Activated naive CD8-positive, alpha-beta T cell treated with anti-CD3 and anti-CD28 coated beads, Interleukin-2, amount 10 ng/mL, durations not matched to agents 7 days and 5 days (primary cell): Measurements from ENCODE around the gene PDZD8. TPM values are rescaled to one million over a fixed set of nuclear protein-coding genes. Genes with fewer than 3 reads are reported as not detected.

ENCODE experiments used
- ATAC-seq: fragments of 150-1000 bp; cut with Tn5 transposase; one replicate; pipeline ENCODE4 v1.10.0; 2021; ENCODE audit warnings: low read depth, moderate library complexity
- POLR2A ChIA-PET: fragments of 350-600 bp; sonication (Branson Sonifier 250); formaldehyde crosslinking; loops from one replicate; lab custom pipeline; 2021; ENCODE audit warnings: antibody characterized with exemption; lab: Charles Lee
- DNase-seq: peaks from one replicate; pipeline ENCODE4 v3.0.0; 2021
- H3K27ac Mint-ChIP-seq: one replicate; pipeline ENCODE4 v1.8.0; 2022; ENCODE audit warnings: mild to moderate bottlenecking, mixed read lengths
- H3K27me3 Mint-ChIP-seq: one replicate; pipeline ENCODE4 v1.8.0; 2022; ENCODE audit warnings: mild to moderate bottlenecking, moderate library complexity, mixed read lengths
- H3K36me3 Mint-ChIP-seq: one replicate; pipeline ENCODE4 v1.8.0; 2021; ENCODE audit warnings: mild to moderate bottlenecking, mixed read lengths
- H3K4me1 Mint-ChIP-seq: one replicate; pipeline ENCODE4 v1.8.0; 2021; ENCODE audit warnings: mixed read lengths
- H3K4me3 Mint-ChIP-seq: one replicate; pipeline ENCODE4 v1.8.0; 2022; ENCODE audit warnings: mild to moderate bottlenecking, moderate library complexity, mixed read lengths
- H3K9me3 Mint-ChIP-seq: one replicate; pipeline ENCODE4 v1.8.0; 2021; ENCODE audit warnings: mixed read lengths
- total RNA-seq, 2 experiments: library from RNA; stranded (reverse); gene quantifications; one replicate each; pipeline ENCODE4 v1.2.3, GENCODE V29; 2021

The PDZD8 gene
- total RNA-seq, 2 experiments from 2014 or later, result 16.0 to 18.8 TPM

- H3K27ac Mint-ChIP-seq, result no peak overlapping the region
- no peaks in the 10 kb centered on the region for H3K9me3 Mint-ChIP-seq
- H3K36me3 Mint-ChIP-seq, result no peaks in the 10 kb centered on the region
- peaks cover 3% of the 10 kb centered on the region for H3K4me1 Mint-ChIP-seq
- POLR2A ChIA-PET, result no interaction called here
- ATAC-seq, result no peak
- H3K27me3 Mint-ChIP-seq, result peaks cover 25% of the 10 kb centered on the region
- no peak overlapping the region for H3K4me3 Mint-ChIP-seq
- DNase-seq, result no peak
These were observed 112.8 kb downstream of the PDZD8 start for GRCh38 chr10:117262291-117262902.

DNA sequence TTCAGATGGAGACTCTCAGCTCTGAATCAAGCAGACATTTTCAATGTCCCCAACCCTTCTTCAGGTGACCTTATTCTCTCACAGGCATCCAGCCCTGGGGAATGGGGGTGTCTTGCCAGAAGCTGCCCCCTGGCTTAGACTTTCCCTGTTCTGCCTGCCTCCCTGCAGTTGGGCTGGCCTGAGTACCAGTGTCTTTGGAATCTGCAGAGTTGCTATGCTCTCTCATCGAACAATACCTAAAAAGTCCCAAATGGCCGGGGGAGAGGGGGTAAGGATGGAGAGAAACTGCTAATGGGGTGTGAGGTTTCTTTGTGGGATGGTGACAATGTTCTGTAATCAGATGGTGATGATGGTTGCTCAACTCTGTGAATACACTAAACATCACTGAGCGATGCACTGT is 113.7 kb downstream of the PDZD8 start:
- no peaks in the 10 kb centered on the region for H3K36me3 Mint-ChIP-seq
- POLR2A ChIA-PET, result no interaction called here
- DNase-seq, result no peak
- H3K4me1 Mint-ChIP-seq, result peaks cover 3% of the 10 kb centered on the region
- no peak overlapping the region for H3K4me3 Mint-ChIP-seq
- peaks cover 25% of the 10 kb centered on the region for H3K27me3 Mint-ChIP-seq
- H3K9me3 Mint-ChIP-seq, result no peaks in the 10 kb centered on the region
- H3K27ac Mint-ChIP-seq, result no peak overlapping the region
- no peak for ATAC-seq

DNA sequence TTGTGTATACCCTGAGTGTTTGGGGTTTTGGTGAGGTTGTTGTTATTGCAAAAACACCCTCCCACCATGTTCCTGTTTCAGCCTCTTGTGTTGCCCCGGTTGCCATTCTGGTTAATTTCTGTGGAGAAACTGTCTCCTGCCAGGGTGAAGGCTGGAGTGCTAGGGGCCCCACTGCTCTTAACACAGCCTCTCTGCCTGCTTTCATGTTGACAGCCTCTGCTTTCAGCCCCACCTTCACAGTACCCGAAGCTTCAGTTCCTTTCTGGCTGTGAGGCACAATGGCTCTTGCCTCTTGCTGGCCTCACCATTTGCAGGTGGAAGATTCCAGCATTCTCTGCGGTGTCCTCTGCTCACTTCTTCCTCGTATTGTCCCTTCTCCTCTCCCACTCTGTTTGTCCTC is 115.2 kb downstream of the PDZD8 start:
- DNase-seq (no peak), ATAC-seq (no peak)
- no peak overlapping the region for H3K27ac Mint-ChIP-seq
- H3K4me1 Mint-ChIP-seq, result peaks cover 3% of the 10 kb centered on the region
- POLR2A ChIA-PET, result no interaction called here
- H3K9me3 Mint-ChIP-seq, result no peaks in the 10 kb centered on the region
- no peaks in the 10 kb centered on the region for H3K36me3 Mint-ChIP-seq
- H3K27me3 Mint-ChIP-seq, result peaks cover 25% of the 10 kb centered on the region
- H3K4me3 Mint-ChIP-seq, result no peak overlapping the region

DNA sequence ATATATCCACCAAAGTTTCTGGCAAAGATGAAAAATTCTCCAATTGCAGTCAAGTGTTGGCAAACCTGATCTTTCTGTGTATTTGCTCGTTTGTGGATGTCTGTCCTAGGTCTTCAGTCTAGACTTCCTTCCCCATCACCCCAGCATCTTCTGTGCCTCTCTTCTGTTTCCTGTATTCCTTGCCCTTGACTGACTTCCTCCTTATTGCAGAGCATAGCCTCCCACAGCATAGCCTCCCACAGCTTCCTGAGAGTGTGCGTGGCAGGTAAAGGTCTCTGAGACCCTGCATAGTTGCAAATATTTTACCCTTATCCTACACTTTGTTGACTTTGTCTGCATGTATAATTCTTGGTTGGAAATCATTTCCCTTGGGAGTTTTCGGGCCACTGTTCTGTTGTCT is 116.0 kb downstream of the PDZD8 start:
- Mint-ChIP-seq H3K27me3 (peaks cover 27% of the 10 kb centered on the region), H3K36me3 (no peaks in the 10 kb centered on the region), H3K27ac (no peak overlapping the region), H3K4me3 (no peak overlapping the region), H3K9me3 (no peaks in the 10 kb centered on the region), H3K4me1 (peaks cover 3% of the 10 kb centered on the region)
- POLR2A ChIA-PET, result no interaction called here
- no peak for ATAC-seq
- no peak for DNase-seq

DNA sequence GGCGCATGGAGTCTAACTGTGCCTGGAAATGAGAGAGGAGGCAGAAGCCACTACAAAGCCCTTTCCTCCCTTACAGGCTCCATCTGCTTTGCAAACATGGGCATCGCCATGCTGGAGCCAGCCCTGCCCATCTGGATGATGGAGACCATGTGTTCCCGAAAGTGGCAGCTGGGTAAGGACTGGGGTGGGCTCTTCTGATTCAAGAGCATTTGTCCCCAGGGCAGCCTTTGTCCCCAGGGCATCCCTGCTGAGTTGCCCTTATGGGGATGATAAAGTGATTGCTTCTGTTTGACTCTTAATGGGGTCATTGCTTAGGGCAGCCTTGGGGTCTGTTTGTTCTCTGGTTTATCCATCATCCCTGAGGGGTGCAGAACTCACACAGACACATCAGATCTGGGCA is 117.5 kb downstream of the PDZD8 start:
- Mint-ChIP-seq H3K4me1 (peaks cover 3% of the 10 kb centered on the region), H3K27ac (no peak overlapping the region), H3K4me3 (no peak overlapping the region), H3K36me3 (no peaks in the 10 kb centered on the region), H3K27me3 (peaks cover 27% of the 10 kb centered on the region), H3K9me3 (no peaks in the 10 kb centered on the region)
- no peak for DNase-seq
- POLR2A ChIA-PET, result no interaction called here
- ATAC-seq, result no peak

GRCh38 chr10:117256910-117257309 is 118.3 kb downstream of the PDZD8 start:
- DNase-seq, result no peak
- Mint-ChIP-seq H3K4me3 (no peak overlapping the region), H3K4me1 (peaks cover 3% of the 10 kb centered on the region), H3K9me3 (no peaks in the 10 kb centered on the region), H3K36me3 (no peaks in the 10 kb centered on the region), H3K27ac (no peak overlapping the region), H3K27me3 (peaks cover 27% of the 10 kb centered on the region)
- no peak for ATAC-seq
- POLR2A ChIA-PET, result no interaction called here

DNA sequence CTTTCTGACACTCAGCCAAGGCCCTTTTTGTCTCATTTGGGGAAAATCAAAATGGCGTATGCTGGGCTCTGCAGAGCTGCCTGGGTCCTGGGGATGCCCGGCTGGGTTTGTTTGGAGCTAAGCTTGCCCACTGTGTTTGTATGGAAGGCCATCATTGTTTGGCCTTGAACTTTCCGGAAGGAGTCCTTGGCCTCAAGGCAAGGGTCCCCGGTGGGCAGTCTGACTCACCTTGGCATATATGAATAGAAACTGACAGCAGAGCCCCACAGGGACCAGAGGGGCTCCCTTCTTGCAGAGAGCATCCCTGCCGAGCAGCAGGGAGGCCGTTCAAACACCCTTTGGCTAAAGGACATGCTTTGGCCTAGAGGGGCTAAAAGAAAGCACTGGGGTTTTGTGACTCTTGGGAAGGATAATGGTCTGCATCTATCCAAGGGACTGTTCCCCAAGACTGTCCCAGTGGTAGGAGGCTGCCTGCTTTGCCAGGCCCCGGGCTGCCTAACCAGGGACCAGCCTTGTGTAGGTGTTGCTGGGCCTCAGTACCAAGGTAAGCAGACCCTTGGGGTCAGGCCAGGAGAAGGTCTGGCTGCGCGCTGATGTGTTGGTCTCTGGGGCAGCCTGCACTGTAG is 119.3 kb downstream of the PDZD8 start:
- peaks cover 20% of the 10 kb centered on the region for H3K27me3 Mint-ChIP-seq
- DNase-seq (no peak), ATAC-seq (no peak)
- H3K4me1 Mint-ChIP-seq, result peaks cover 3% of the 10 kb centered on the region
- no peaks in the 10 kb centered on the region for H3K9me3 Mint-ChIP-seq
- no peaks in the 10 kb centered on the region for H3K36me3 Mint-ChIP-seq
- H3K4me3 Mint-ChIP-seq, result no peak overlapping the region
- POLR2A ChIA-PET, result no interaction called here
- no peak overlapping the region for H3K27ac Mint-ChIP-seq

GRCh38 chr10:117254774-117255735 is 120.2 kb downstream of the PDZD8 start:
- no peaks in the 10 kb centered on the region for H3K36me3 Mint-ChIP-seq
- H3K4me1 Mint-ChIP-seq, result peaks cover 3% of the 10 kb centered on the region
- peaks cover 18% of the 10 kb centered on the region for H3K27me3 Mint-ChIP-seq
- no peaks in the 10 kb centered on the region for H3K9me3 Mint-ChIP-seq
- no peak overlapping the region for H3K4me3 Mint-ChIP-seq
- ATAC-seq (no peak), DNase-seq (no peak)
- POLR2A ChIA-PET, result no interaction called here
- H3K27ac Mint-ChIP-seq, result no peak overlapping the region

GRCh38 chr10:117254338-117254737 is 120.9 kb downstream of the PDZD8 start:
- no peaks in the 10 kb centered on the region for H3K9me3 Mint-ChIP-seq
- peaks cover 12% of the 10 kb centered on the region for H3K27me3 Mint-ChIP-seq
- POLR2A ChIA-PET, result no interaction called here
- H3K4me3 Mint-ChIP-seq, result no peak overlapping the region
- ATAC-seq, result no peak
- no peak for DNase-seq
- peaks cover 3% of the 10 kb centered on the region for H3K4me1 Mint-ChIP-seq
- H3K27ac Mint-ChIP-seq, result no peak overlapping the region
- H3K36me3 Mint-ChIP-seq, result no peaks in the 10 kb centered on the region

GRCh38 chr10:117253908-117254307 is 121.3 kb downstream of the PDZD8 start:
- no peak overlapping the region for H3K4me3 Mint-ChIP-seq
- H3K27ac Mint-ChIP-seq, result no peak overlapping the region
- H3K9me3 Mint-ChIP-seq, result no peaks in the 10 kb centered on the region
- POLR2A ChIA-PET, result no interaction called here
- no peaks in the 10 kb centered on the region for H3K36me3 Mint-ChIP-seq
- ATAC-seq (no peak), DNase-seq (no peak)
- H3K27me3 Mint-ChIP-seq, result peaks cover 11% of the 10 kb centered on the region
- peaks cover 3% of the 10 kb centered on the region for H3K4me1 Mint-ChIP-seq

DNA sequence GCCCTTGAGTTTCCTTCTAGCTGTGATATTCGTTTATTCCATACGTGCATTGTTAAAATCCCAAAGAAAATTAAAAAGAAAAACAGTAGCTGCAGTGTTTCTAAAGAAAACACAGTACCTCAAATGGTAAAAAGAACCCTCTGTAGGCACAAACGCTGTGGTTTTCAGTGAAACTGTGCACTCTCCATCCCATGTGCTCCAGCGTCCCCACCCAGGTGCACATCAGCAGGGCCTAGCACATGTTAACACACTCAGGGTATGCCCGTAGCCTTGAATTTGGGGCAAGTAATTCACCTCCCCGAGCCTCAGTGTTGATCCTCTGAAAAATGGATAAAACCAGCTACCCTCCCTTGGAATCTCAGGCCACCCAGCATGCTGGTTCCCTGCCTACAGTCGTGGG is 124.8 kb downstream of the PDZD8 start:
- ATAC-seq, result no peak
- Mint-ChIP-seq H3K36me3 (no peaks in the 10 kb centered on the region), H3K9me3 (no peaks in the 10 kb centered on the region), H3K27me3 (peaks cover 17% of the 10 kb centered on the region), H3K4me1 (peaks cover 8% of the 10 kb centered on the region), H3K4me3 (no peak overlapping the region), H3K27ac (no peak overlapping the region)
- POLR2A ChIA-PET, result no interaction called here
- DNase-seq, result no peak

DNA sequence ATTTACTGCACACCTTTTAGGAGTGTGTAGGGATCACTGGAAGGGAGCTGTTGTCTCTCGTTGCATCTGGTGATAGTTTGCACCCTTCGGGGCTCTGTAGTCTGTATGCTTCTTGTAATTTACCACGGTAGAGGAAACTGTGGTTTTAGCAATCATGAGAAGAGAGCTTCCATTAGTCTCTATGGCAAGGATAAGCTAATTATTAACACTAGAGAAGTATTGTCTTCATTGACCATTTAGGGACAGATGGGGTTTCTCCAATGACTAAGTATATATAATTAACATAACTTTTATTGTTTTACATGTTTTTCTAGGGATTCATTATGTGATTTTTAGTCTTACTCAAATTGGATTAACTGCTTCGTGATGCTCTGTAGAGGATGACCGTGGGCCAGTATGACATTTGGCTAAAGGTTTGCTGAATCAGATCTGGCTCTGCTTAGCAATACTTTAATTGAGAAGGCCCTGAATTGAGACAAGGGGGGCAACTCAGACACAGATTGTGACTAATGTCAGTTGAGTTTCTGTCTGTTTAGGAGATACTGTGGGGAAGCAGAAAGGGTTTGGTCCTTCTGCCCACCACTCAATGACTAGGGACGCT is 125.6 kb downstream of the PDZD8 start:
- POLR2A ChIA-PET, result no interaction called here

GRCh38 chr10:117248750-117249465 is 126.3 kb downstream of the PDZD8 start:
- Mint-ChIP-seq H3K27ac (no peak overlapping the region), H3K4me1 (peaks cover 8% of the 10 kb centered on the region), H3K36me3 (no peaks in the 10 kb centered on the region), H3K27me3 (peaks cover 27% of the 10 kb centered on the region), H3K9me3 (no peaks in the 10 kb centered on the region), H3K4me3 (no peak overlapping the region)
- ATAC-seq (no peak), DNase-seq (no peak)
- POLR2A ChIA-PET, result no interaction called here

More for the DNA sequence above, 125.6 kb downstream of the PDZD8 start:
- H3K36me3 Mint-ChIP-seq, result no peaks in the 10 kb centered on the region
- DNase-seq (no peak), ATAC-seq (no peak)
- peaks cover 8% of the 10 kb centered on the region for H3K4me1 Mint-ChIP-seq
- no peak overlapping the region for H3K4me3 Mint-ChIP-seq
- H3K27me3 Mint-ChIP-seq, result peaks cover 21% of the 10 kb centered on the region
- no peak overlapping the region for H3K27ac Mint-ChIP-seq
- H3K9me3 Mint-ChIP-seq, result no peaks in the 10 kb centered on the region
